GM06990 (cell line): Measurements from ENCODE around the gene LAIR2.

ENCODE experiments used
- DNase-seq: peaks from one replicate; pipeline ENCODE4 v3.0.0-alpha.2; 2011; ENCODE audit not compliant: insufficient read length; ENCODE audit errors: extremely low read depth
- H3K27me3 ChIP-seq: replicated peaks from 2 replicates; pipeline ENCODE4 v1.6.0; 2011; ENCODE audit warnings: low read length; ENCODE audit not compliant: control insufficient read depth, insufficient read depth
- H3K36me3 ChIP-seq: 2 replicates; pipeline ENCODE4 v1.5.1; 2011; ENCODE audit warnings: low read length; ENCODE audit not compliant: control insufficient read depth, insufficient read depth
- H3K4me3 ChIP-seq: replicated peaks from 2 replicates; pipeline ENCODE4 v1.5.1; 2011; ENCODE audit warnings: low read depth, mild to moderate bottlenecking, control low read depth, low read length
- TF ChIP-seq, protein P1 (sequence below): IDR thresholded peaks from 2 replicates; pipeline ENCODE4 v1.5.1; 2011; ENCODE audit warnings: low read length, control low read depth, mild to moderate bottlenecking, inconsistent platforms; ENCODE audit not compliant: insufficient read depth, poor library complexity, severe bottlenecking

Gene LAIR2

DNA sequence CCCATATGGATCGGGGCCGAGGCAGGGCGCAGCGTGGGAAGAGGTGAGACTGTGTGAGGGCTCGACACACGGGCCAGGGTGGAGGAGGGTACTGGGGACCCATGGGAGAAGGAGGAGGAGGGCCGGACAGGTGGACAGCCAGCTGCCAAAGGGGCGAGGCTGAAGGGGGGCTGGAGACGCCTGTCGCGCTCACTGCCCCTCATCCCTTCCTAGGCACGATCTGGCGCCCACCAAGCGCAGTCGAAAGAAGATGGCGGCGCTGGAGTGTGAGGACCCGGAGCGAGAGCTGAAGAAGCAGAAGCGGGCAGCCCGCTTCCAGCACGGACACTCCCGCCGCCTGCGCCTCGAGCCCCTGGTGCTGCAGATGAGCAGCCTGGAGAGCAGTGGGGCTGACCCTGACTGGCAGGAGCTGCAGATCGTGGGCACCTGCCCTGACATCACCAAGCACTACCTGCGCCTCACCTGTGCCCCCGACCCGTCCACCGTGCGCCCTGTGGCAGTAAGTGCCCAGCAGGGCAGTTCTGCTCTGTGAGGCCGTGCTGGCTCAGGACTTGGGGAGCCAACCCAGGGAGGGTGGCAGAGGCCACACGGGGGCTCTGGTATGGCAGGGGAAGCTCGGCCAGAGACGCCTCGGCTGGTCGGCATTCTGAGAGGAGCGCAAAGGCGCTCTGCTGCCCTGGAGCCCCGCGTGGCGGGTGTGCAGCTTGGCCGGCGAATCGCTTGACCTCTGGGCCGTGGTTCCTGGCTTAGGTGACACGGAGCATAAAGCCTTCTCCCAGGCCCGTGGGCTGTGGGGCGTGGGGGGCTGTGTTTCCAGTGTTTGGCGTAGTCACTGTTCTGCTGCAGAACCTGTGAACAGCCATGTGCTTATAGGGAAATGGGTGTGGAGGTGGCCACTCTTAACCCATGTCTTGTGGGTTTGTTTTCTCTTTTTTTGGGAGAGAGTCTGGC, 45.9 kb upstream of the LAIR2 start:
- no peak for DNase-seq
- Histone ChIP-seq H3K36me3 (peaks cover 82% of the 10 kb centered on the region), H3K27me3 (no peaks in the 10 kb centered on the region), H3K4me3 (no peak overlapping the region)
- TF ChIP-seq, protein P1, sequence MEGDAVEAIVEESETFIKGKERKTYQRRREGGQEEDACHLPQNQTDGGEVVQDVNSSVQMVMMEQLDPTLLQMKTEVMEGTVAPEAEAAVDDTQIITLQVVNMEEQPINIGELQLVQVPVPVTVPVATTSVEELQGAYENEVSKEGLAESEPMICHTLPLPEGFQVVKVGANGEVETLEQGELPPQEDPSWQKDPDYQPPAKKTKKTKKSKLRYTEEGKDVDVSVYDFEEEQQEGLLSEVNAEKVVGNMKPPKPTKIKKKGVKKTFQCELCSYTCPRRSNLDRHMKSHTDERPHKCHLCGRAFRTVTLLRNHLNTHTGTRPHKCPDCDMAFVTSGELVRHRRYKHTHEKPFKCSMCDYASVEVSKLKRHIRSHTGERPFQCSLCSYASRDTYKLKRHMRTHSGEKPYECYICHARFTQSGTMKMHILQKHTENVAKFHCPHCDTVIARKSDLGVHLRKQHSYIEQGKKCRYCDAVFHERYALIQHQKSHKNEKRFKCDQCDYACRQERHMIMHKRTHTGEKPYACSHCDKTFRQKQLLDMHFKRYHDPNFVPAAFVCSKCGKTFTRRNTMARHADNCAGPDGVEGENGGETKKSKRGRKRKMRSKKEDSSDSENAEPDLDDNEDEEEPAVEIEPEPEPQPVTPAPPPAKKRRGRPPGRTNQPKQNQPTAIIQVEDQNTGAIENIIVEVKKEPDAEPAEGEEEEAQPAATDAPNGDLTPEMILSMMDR, result no peak

DNA sequence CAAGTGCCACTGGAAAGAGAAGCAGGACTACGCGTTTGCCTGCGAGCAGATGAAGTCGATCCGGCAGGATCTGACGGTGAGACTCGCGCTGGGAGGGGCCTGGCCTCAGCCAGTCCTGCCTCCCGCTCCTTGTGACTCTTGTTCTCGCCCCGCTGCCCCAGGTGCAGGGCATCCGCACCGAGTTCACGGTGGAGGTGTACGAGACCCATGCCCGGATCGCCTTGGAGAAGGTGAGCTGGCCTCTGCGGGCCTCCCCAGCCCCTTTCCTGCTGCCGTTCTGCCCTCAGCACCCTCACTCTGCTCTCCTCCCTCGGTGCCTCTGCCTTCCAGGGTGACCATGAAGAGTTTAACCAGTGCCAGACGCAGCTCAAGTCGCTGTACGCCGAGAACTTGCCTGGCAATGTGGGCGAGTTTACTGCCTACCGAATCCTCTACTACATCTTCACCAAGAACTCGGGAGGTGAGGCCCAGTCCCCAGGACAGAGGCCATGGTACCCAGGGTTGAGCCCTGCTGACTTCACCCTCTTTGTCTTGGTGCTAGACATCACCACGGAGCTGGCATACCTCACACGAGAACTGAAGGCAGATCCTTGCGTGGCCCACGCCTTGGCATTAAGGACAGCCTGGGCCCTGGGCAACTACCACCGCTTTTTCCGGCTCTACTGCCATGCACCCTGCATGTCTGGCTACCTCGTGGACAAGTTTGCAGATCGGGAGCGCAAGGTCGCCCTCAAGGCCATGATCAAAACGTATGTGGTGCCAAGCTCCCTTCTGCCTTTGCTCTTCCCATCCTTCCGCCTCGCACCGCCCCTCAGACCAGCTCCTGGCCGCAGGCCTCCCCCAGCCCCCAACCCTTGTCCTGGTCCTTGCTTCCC, 44.6 kb upstream of the LAIR2 start:
- no peak overlapping the region for H3K4me3 ChIP-seq
- H3K27me3 ChIP-seq, result no peaks in the 10 kb centered on the region
- no peak for DNase-seq
- peaks cover 77% of the 10 kb centered on the region for H3K36me3 ChIP-seq
- TF ChIP-seq, protein P1, result no peak

DNA sequence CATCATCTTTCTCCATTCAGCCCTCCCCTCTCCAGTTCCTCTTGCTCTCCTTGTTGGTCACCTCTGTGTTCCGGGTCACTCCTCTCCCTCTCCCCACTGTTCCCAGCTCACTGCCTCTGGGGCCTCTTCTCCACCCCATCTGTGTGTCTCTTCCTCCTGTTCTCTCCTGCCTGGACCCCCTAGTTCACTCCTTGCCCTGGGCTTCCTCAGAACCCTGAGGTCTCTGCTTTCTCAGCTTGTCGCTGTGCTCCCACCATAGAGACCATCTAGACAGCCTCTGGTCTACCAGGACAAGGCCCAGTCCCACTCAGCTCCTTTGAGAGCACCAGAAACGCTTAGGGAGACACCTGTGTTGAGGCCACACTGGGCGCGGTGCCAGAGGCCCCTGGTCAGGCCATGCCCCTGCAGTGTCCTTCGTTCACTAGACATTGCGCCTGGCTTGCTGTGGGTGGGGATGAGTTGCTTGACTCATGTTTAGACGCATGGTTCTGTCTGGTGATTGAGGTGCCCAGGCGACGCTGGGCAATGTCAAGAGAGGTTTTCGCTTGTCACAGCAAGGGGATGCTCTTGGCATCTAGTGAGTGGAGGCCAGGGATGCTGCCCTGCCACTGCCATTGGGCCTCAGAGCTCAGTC, 43.9 kb upstream of the LAIR2 start:
- Histone ChIP-seq H3K4me3 (no peak overlapping the region), H3K27me3 (no peaks in the 10 kb centered on the region), H3K36me3 (peaks cover 70% of the 10 kb centered on the region)
- TF ChIP-seq, protein P1, result no peak
- DNase-seq, result no peak

DNA sequence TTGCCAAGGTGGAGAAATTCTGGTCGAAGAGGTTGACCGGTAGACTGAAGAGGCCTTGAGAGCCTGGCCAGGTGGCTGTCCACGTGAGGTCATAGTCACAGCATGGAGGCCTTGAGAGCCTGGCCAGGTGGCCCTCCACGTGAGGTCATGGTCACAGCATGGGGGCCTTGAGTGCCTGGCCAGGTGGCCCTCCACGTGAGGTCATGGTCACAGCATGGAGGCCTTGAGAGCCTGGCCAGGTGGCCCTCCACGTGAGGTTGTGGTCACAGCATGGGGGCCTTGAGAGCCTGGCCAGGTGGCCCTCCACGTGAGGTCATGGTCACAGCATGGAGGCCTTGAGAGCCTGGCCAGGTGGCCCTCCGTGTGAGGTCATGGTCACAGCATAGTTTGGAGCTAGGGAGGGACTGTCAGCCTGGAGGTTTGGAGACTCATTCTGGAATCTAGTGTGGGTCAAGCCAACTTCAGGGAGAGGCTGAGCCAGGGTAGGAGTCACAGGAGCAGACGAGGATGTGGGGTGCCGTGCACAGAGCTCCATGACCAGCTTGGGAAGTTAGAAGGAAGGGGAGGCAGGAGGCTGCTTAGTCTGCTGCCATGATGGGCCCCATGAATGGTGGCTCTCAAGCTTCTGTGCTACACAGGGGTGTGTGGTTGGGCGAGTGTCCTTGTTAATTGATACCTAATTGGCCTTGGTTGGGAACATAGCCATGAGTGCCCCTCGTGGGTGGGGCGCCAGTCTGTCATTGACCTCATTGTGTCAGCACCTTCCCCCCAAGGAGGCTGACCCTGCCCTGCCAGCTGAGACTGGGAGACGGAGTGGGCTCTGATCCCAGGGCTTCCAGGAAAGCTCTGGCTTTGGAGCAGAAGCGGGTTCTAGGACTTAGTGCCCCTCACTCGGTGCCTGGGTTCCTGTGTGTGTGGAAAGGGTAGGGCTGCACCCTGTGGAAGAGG, 43.1 kb upstream of the LAIR2 start:
- Histone ChIP-seq H3K36me3 (peaks cover 62% of the 10 kb centered on the region), H3K4me3 (no peak overlapping the region), H3K27me3 (no peaks in the 10 kb centered on the region)
- no peak for DNase-seq
- TF ChIP-seq, protein P1, result no peak
